ENCODE results near the gene HEXB.

- TF ChIP-seq, protein P1, sequence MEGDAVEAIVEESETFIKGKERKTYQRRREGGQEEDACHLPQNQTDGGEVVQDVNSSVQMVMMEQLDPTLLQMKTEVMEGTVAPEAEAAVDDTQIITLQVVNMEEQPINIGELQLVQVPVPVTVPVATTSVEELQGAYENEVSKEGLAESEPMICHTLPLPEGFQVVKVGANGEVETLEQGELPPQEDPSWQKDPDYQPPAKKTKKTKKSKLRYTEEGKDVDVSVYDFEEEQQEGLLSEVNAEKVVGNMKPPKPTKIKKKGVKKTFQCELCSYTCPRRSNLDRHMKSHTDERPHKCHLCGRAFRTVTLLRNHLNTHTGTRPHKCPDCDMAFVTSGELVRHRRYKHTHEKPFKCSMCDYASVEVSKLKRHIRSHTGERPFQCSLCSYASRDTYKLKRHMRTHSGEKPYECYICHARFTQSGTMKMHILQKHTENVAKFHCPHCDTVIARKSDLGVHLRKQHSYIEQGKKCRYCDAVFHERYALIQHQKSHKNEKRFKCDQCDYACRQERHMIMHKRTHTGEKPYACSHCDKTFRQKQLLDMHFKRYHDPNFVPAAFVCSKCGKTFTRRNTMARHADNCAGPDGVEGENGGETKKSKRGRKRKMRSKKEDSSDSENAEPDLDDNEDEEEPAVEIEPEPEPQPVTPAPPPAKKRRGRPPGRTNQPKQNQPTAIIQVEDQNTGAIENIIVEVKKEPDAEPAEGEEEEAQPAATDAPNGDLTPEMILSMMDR (IDR thresholded peaks at IDR 0.05) = no peak
- no peak for TF ChIP-seq POLR2A (IDR thresholded peaks at IDR 0.05)
These were observed 24.2 kb upstream of the HEXB start for GRCh38 chr5:74660873-74661272.
